ENCODE measurements around the gene RELCH. TPM values are rescaled to one million over a fixed set of nuclear protein-coding genes. Genes with fewer than 3 reads are reported as not detected.
A peak's percentile ranks its signal among the peaks of the same experiment; 100 is the strongest.

Gene RELCH
- total RNA-seq, 1 donor from 2014 or later = 19.5 TPM

GRCh38 chr18:62323483-62324180 is 136.6 kb downstream of the RELCH start:
- no peak for DNase-seq (ENCODE audit: low read depth, low spot score)

GRCh38 chr18:62324181-62324828 is 137.2 kb downstream of the RELCH start:
- DNase-seq (ENCODE audit: low read depth, low spot score) = no peak

GRCh38 chr18:62324917-62325805 is 138.1 kb downstream of the RELCH start, which contains the start of gene TNFRSF11A:
TSS of gene TNFRSF11A (plus strand) at chr18:62325310. CDS start at chr18:62325353, 43 bp downstream.
- DNase-seq (ENCODE audit: low read depth, low spot score) = no peak

DNA sequence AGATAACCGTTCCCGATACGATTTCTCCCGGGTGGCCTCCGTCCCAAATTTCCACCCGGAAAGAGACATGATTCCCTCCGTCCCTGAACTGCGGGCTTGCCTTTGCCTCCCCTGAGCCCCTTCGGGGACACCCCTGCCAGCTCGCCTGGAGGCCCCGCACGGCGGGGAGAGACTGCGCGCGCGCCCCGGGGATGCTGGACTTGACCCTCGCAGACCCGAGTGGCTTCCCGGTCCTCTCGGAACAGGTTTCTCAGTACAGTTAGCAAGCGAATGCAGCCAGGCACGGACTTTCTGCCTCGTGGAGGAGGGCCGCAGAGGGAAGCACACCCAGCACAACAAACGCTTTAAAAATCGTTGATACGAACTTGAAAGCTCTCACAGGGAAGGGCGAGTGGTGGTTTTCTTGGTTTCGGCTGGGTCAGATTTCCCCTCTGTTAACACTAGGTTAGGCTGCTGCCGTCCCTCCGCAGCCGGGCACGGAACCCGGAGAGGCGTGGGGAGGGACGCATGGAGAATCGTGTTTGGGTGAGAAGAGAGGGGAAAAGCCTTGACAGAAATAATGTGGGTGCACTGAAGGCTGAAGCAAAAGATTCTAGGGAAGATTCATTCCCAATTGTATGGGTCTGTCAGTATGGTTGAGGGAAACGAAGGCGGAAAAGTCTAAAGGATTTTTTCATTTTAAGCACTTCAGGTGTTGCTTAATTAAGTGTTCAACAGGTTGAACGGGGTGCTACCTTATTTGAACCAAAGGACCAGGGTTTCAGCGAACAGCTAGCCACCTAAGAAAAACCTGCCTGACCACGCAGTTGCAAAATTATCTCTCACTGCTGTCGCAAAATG is 139.0 kb downstream of the RELCH start:
- DNase-seq (ENCODE audit: low read depth, low spot score) = no peak

DNA sequence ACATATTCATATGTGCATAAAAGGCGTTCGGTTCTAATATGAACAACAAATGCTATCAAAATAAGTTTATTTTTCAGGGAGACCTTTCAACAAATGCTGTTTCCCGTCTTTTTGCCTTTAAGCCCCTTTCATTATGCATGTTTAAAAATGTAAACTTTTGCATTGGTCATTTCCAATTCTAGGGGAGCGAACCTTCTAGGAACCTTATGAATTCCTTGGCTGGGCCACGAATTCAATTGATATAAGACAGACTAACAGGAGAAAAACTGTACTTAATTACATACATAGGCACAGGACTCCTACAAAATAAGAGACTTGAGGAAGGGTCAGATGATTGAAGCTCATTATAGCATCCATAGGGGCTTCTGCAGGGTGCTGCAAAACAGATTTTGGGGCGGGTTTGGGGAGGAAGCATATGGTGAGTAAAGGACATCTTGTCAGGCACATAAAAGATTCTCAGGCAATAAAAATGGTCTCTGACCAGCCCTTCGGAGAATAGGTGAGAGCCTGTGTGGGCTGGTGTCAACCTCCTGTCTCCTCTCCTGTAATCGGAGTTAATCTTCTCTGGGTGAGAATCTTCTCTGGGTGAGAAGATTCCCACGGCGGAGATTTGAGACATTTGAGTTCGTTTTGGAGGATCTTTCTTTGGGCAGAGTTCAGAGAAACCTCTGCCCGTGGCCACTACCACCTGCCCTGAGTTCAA is 139.7 kb downstream of the RELCH start:
- DNase-seq (ENCODE audit: low read depth, low spot score) = no peak

DNA sequence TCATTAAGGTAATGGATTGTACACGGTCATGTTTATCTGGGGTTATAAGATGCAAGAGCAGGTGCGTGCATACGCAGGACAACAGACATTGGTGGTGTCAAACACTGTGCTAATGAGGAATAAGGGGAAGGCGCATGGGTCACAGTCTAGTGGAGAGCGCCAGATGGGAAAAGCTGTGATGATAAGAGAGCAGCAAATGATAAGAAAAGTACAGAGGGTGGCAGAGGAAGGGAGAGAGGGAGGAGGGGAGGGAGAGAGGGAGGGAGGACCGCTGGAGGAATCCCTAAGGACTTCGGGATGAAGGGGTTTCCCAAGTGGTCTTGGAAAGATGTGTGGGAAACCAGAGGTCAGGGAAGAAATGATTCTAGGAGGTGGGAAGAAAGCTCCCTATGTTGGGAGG is 140.9 kb downstream of the RELCH start:
- DNase-seq (ENCODE audit: low read depth, low spot score) = no peak

- DNase-seq (ENCODE audit: low read depth, low spot score) = no peak
These were observed 141.8 kb downstream of the RELCH start for GRCh38 chr18:62328586-62329525.

- no peak for DNase-seq (ENCODE audit: low read depth, low spot score)
These were observed 142.8 kb downstream of the RELCH start for GRCh38 chr18:62329691-62330454.

DNA sequence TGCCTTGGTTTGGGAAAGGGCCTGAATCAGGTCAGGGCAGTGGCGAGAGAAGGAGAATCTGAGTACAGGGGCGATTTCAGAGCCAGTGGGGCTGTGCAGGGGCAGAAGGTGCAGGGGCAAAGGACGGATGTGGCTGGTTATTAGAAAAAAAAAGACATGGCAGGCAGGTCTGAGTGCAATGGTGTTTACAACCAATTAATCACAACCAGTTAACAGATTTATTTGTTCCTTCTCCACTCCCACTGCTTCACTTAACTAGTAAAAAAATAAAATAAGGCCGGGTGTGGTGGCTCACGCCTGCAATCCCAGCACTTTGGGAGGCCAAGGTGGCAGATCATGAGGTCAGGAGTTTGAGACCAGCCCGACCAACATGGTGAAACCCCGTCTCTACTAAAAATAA is 143.6 kb downstream of the RELCH start:
- DNase-seq (ENCODE audit: low read depth, low spot score) = no peak

DNA sequence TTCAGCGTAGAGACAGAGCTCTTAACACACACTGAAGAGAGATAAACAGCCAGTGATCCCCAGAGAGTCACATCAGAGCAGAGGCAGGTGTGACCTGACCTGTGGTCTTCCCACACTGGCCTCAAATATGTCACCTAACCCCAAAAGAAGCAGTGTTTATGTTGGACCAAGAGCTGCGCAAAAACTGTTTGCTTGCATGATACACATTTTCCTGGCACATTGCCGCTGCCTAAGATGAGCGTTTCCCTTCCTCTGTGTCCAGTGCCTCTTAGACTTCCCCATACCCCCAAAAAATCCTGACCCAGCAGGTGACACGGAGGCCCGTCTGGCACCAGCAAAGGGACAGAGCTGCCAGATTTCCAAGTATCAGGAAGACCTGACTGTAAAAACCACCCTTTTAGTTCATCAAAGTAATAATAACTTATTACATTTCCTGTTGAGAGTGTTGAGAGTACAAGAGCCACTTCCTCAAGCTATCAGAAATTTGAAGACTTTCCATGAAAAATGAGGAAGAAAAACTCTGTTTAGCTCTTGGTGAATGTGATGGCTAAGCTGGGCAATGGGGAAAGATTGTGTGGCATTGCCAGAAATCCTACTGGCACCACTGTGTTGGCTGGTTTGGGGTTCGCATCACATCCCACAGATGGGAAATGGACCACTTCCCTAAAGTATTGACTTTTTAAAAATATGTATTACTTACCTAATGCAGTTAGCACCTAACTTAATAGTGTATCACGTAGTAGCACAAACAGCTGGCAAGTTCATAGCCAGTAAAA is 144.7 kb downstream of the RELCH start:
- DNase-seq (ENCODE audit: low read depth, low spot score) = peak; percentile 52

- DNase-seq (ENCODE audit: low read depth, low spot score) = no peak
These were observed 145.4 kb downstream of the RELCH start for GRCh38 chr18:62332431-62332830.

DNA sequence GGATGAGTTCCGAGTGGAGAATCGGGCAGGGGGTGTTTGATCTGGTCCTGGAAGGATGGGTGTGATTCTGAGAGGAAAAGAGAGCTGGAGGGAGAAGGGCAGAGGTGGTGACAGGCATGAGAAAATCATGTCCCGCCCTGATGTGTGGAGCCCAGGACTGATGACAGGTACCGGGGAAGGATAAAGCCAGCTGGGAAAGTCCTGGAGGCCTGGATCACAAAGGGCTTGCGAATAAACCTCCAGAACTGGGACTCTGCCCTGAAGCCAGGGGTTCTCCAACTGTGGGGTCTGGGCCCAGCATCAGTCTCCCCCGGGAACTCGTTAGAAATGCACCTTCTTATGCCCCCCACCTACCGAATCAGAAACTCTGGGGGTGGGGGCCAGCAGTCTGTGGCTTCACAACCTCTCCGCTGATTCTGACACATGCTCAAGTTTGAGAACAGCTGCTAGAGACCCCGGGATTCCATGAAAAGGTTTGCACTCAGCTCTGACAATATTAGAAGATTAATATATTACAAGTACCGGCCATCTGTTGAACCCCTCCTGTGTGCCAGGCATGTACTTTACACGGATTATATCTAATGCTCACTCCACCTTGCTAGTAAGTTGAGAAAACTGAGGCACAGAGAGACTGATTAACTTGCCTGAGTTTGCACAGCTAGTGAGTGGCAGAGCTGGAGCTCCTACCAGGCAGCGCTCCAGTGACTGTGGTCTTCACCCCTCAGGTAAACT is 146.1 kb downstream of the RELCH start:
- no peak for DNase-seq (ENCODE audit: low read depth, low spot score)

DNA sequence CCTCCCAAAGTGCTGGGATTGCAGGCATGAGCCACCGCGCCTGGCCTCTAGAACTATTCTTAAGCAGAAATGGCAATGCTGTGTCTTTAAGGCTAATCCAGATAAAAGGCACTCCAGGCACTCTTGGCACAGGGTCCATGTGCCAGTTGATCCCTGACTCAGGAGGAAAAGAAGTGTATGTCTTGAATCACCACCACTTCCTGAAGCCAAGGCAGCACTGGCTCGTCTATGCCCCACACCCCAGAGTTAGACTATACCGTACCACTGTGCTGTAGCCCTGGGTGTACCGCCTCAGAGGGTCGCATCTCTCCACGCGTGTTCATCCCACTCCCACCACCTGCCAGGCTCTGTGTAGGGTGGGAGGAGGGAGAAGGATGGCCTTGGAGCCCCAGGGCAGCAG is 147.1 kb downstream of the RELCH start:
- peak; percentile 74 for DNase-seq (ENCODE audit: low read depth, low spot score)

- DNase-seq (ENCODE audit: low read depth, low spot score) = no peak
These were observed 148.4 kb downstream of the RELCH start for GRCh38 chr18:62335494-62335893.

DNA sequence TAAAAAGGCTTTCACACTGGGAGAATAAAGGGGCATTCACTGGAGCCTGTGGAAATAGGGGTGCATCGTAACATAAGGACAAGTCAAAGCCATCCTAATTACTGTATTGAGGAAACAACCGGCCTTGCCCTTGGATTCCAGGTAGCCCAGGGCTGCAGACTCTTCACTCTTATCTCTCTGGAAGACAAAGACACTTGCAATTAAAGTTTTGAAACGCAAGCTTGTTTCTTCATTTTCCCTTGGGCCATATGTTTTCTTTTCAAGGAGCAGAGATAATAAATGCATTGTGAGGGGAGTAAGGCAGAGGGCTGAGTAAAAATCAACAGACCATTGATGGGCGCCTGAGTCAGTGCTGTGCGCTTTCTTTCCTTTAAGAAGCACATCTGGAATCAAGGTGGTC is 149.6 kb downstream of the RELCH start:
- DNase-seq (ENCODE audit: low read depth, low spot score) = no peak

GRCh38 chr18:62337336-62337735 is 150.3 kb downstream of the RELCH start:
- no peak for DNase-seq (ENCODE audit: low read depth, low spot score)

GRCh38 chr18:62338446-62339105 is 151.5 kb downstream of the RELCH start:
- DNase-seq (ENCODE audit: low read depth, low spot score) = no peak
